Activated CD8-positive, alpha-beta memory T cell treated with anti-CD3 and anti-CD28 coated beads, Interleukin-2, amount 50 U/mL, for 24 hours (primary cell): Measurements from ENCODE around the gene RNPEPL1.

Source experiments
- DNase-seq: peaks from one replicate; pipeline ENCODE4 v3.0.0-alpha.2; 2020; ENCODE audit errors: extremely low read depth

Gene RNPEPL1

GRCh38 chr2:240590681-240591111 lies 22.4 kb downstream of the RNPEPL1 start:
- DNase-seq: no peak

- DNase-seq: no peak
Measured at GRCh38 chr2:240591226-240591625, 22.9 kb downstream of the RNPEPL1 start.

GRCh38 chr2:240591784-240592183 lies 23.5 kb downstream of the RNPEPL1 start:
- no peak for DNase-seq

GRCh38 chr2:240593026-240593702 lies 24.9 kb downstream of the RNPEPL1 start:
- DNase-seq: no peak

GRCh38 chr2:240593703-240594451 lies 25.6 kb downstream of the RNPEPL1 start:
- DNase-seq: no peak

- no peak for DNase-seq
Measured at GRCh38 chr2:240594511-240595380, 26.5 kb downstream of the RNPEPL1 start.

- no peak for DNase-seq
Measured at GRCh38 chr2:240595381-240596079, 27.2 kb downstream of the RNPEPL1 start.

GRCh38 chr2:240596080-240596460 lies 27.8 kb downstream of the RNPEPL1 start:
- no peak for DNase-seq

GRCh38 chr2:240596491-240596931 lies 28.2 kb downstream of the RNPEPL1 start:
- no peak for DNase-seq

GRCh38 chr2:240597054-240597418 lies 28.8 kb downstream of the RNPEPL1 start:
- DNase-seq: no peak

- DNase-seq: no peak
Measured at GRCh38 chr2:240597419-240598181, 29.3 kb downstream of the RNPEPL1 start.

GRCh38 chr2:240598311-240598911 lies 30.1 kb downstream of the RNPEPL1 start:
- no peak for DNase-seq

- no peak for DNase-seq
Measured at GRCh38 chr2:240599141-240599583, 30.9 kb downstream of the RNPEPL1 start.

- DNase-seq: no peak
Measured at GRCh38 chr2:240600451-240600961, 32.2 kb downstream of the RNPEPL1 start.

GRCh38 chr2:240601061-240601830 lies 33.0 kb downstream of the RNPEPL1 start:
- DNase-seq: no peak

GRCh38 chr2:240601831-240602160 lies 33.5 kb downstream of the RNPEPL1 start:
- DNase-seq: no peak

- no peak for DNase-seq
Measured at GRCh38 chr2:240602266-240603050, 34.2 kb downstream of the RNPEPL1 start.

- DNase-seq: no peak
Measured at GRCh38 chr2:240603081-240603835, 35.0 kb downstream of the RNPEPL1 start.
